ENCODE data around the gene DCAF11. TPM values are rescaled to one million over a fixed set of nuclear protein-coding genes. Genes with fewer than 3 reads are reported as not detected.

Gene DCAF11
- total RNA-seq, 1 experiment from 2014 or later, result 48.8 TPM

DNA sequence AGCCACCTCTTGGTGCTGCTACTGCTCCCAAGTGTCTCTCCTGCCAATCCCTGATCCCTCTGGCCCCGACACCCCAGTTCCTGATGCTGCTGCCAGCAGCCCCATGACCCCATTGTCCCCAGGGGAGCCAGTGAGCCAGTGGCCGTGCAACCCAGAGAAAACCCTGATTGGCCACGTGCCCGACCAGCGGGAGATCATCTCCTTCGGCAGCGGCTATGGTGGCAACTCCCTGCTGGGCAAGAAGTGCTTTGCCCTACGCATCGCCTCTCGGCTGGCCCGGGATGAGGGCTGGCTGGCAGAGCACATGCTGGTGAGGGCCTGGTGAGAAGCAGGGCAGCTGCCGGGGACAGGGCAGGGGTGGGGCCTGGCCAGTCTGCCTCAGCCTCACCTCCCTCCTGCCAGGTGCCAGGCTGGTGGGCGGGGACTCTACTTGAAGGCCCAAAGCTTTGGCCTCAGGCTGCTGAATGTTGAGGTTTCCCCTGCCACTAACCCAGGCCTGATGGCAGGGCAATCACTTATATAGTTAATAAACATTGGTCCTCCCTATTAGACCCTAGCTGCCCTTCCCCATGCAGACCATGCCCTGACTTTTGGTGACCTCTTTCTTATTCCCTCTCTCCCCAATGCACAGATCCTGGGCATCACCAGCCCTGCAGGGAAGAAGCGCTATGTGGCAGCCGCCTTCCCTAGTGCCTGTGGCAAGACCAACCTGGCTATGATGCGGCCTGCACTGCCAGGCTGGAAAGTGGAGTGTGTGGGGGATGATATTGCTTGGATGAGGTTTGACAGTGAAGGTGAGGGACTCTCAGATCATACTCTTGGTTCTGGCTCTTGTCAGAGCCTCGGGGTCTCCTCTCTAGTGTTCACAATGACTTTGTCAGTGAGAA lies 15.4 kb upstream of the DCAF11 start:
- TF ChIP-seq, protein P1, sequence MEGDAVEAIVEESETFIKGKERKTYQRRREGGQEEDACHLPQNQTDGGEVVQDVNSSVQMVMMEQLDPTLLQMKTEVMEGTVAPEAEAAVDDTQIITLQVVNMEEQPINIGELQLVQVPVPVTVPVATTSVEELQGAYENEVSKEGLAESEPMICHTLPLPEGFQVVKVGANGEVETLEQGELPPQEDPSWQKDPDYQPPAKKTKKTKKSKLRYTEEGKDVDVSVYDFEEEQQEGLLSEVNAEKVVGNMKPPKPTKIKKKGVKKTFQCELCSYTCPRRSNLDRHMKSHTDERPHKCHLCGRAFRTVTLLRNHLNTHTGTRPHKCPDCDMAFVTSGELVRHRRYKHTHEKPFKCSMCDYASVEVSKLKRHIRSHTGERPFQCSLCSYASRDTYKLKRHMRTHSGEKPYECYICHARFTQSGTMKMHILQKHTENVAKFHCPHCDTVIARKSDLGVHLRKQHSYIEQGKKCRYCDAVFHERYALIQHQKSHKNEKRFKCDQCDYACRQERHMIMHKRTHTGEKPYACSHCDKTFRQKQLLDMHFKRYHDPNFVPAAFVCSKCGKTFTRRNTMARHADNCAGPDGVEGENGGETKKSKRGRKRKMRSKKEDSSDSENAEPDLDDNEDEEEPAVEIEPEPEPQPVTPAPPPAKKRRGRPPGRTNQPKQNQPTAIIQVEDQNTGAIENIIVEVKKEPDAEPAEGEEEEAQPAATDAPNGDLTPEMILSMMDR (IDR thresholded peaks at IDR 0.05; ENCODE audit: unreplicated experiment), result no peak
- H3K36me3 Mint-ChIP-seq (ENCODE audit: insufficient read depth, unreplicated experiment), result peaks cover 42% of the 10 kb centered on the region
- no peak overlapping the region for H3K27ac Mint-ChIP-seq (ENCODE audit: low read depth, unreplicated experiment)
- no peak for DNase-seq (ENCODE audit: unreplicated experiment)
- H3K4me3 Mint-ChIP-seq (ENCODE audit: unreplicated experiment), result no peak overlapping the region
- no peaks in the 10 kb centered on the region for H3K27me3 Mint-ChIP-seq (ENCODE audit: insufficient read depth, unreplicated experiment)
- POLR2A ChIA-PET, result no interaction called here
- no TSS peak for BruUV-seq (replicated peaks)
- CTCF ChIA-PET, result interaction anchor here (0.6 to 1.2 kb wide), 2 partner anchors 9 to 13 kb away, joined by 3 to 5 read pairs; no protein-coding TSS in a partner anchor
- H3K9me3 Mint-ChIP-seq (ENCODE audit: unreplicated experiment), result no peaks in the 10 kb centered on the region
- intact Hi-C loops (cut with micrococcal nuclease), result no loop called here
- peaks cover 13% of the 10 kb centered on the region for H3K4me1 Mint-ChIP-seq (ENCODE audit: insufficient read depth, unreplicated experiment)

- CTCF ChIA-PET, result interaction anchor here (0.6 to 10.7 kb wide), 5 partner anchors 7 to 497 kb away, joined by 3 to 272 read pairs (median 5); partner anchors contain the start of gene PCK2
- H3K4me1 Mint-ChIP-seq (ENCODE audit: insufficient read depth, unreplicated experiment), result peaks cover 3% of the 10 kb centered on the region
Measured at GRCh38 chr14:24100197-24100981, 14.2 kb upstream of the DCAF11 start.

GRCh38 chr14:24100982-24101494 lies 13.5 kb upstream of the DCAF11 start:
- H3K27me3 Mint-ChIP-seq (ENCODE audit: insufficient read depth, unreplicated experiment), result no peaks in the 10 kb centered on the region
- TF ChIP-seq, protein P1 (IDR thresholded peaks at IDR 0.05; ENCODE audit: unreplicated experiment), result no peak
- peaks cover 42% of the 10 kb centered on the region for H3K36me3 Mint-ChIP-seq (ENCODE audit: insufficient read depth, unreplicated experiment)
- no peak overlapping the region for H3K4me3 Mint-ChIP-seq (ENCODE audit: unreplicated experiment)
- no peak for DNase-seq (ENCODE audit: unreplicated experiment)
- POLR2A ChIA-PET, result interaction anchor here (0.9 kb wide), 1 partner anchor 13 kb away, joined by 4 read pairs; the partner anchor contains the start of genes DCAF11 and NRL
- intact Hi-C loops (cut with micrococcal nuclease), result no loop called here
- BruUV-seq (replicated peaks), result no TSS peak
- no peaks in the 10 kb centered on the region for H3K4me1 Mint-ChIP-seq (ENCODE audit: insufficient read depth, unreplicated experiment)
- H3K27ac Mint-ChIP-seq (ENCODE audit: low read depth, unreplicated experiment), result no peak overlapping the region
- CTCF ChIA-PET, result interaction anchor here (0.6 to 10.7 kb wide), 3 partner anchors 8 to 65 kb away, joined by 3 to 272 read pairs (median 5); partner anchors contain the start of gene PCK2
- H3K9me3 Mint-ChIP-seq (ENCODE audit: unreplicated experiment), result no peaks in the 10 kb centered on the region

More at GRCh38 chr14:24100197-24100981, 14.2 kb upstream of the DCAF11 start:
- POLR2A ChIA-PET, result interaction anchor here (0.7 to 0.9 kb wide), 2 partner anchors 8 to 14 kb away, joined by 3 to 4 read pairs; partner anchors contain the start of genes DCAF11 and NRL
- intact Hi-C loops (cut with micrococcal nuclease), result no loop called here
- Mint-ChIP-seq H3K4me3 (ENCODE audit: unreplicated experiment) (no peak overlapping the region), H3K36me3 (ENCODE audit: insufficient read depth, unreplicated experiment) (peaks cover 42% of the 10 kb centered on the region), H3K27ac (ENCODE audit: low read depth, unreplicated experiment) (no peak overlapping the region), H3K27me3 (ENCODE audit: insufficient read depth, unreplicated experiment) (no peaks in the 10 kb centered on the region), H3K9me3 (ENCODE audit: unreplicated experiment) (no peaks in the 10 kb centered on the region)
- TF ChIP-seq, protein P1 (IDR thresholded peaks at IDR 0.05; ENCODE audit: unreplicated experiment), result no peak
- no peak for DNase-seq (ENCODE audit: unreplicated experiment)
- BruUV-seq (replicated peaks), result no TSS peak
